HuH-7.5 (cell line): ENCODE data around the gene PCDHA13.
"Not testable (repeated sequence)": the region's sequence is repeated elsewhere in the genome, so short reads cannot be mapped to it uniquely, and the experiment has no call there.

Experiments used
- DNase-seq: peaks from one replicate; pipeline ENCODE4 v3.0.0; 2011; ENCODE audit warnings: low spot score

The PCDHA13 gene

GRCh38 chr5:140881889-140882590, at the start of gene PCDHA13:
Gene PCDHA13 (plus strand): TSS chr5:140882124. CDS start chr5:140882269, 145 bp downstream.
- DNase-seq = no peak

GRCh38 chr5:140833993-140834392, 47.9 kb upstream of the PCDHA13 start, which contains the start of gene PCDHA7:
Gene PCDHA7 (plus strand): TSS chr5:140834269. CDS start chr5:140834384, 115 bp downstream.
- no peak for DNase-seq

- DNase-seq = not testable (repeated sequence)
Observed at GRCh38 chr5:140834439-140835008, 47.4 kb upstream of the PCDHA13 start.

GRCh38 chr5:140835622-140836510, 46.1 kb upstream of the PCDHA13 start:
- no peak for DNase-seq

GRCh38 chr5:140840978-140841962, 40.7 kb upstream of the PCDHA13 start, which contains the start of gene PCDHA8:
Gene PCDHA8 (plus strand): TSS chr5:140841187. CDS start chr5:140841322, 135 bp downstream.
- DNase-seq = peak; percentile 81

- no peak for DNase-seq
Observed at GRCh38 chr5:140842798-140843733, 38.9 kb upstream of the PCDHA13 start.

GRCh38 chr5:140848139-140849102, 33.5 kb upstream of the PCDHA13 start, which contains the start of gene PCDHA9:
Gene PCDHA9 (plus strand): TSS chr5:140848382. CDS start chr5:140848496, 114 bp downstream.
- not testable (repeated sequence) for DNase-seq

GRCh38 chr5:140849831-140850634, 31.9 kb upstream of the PCDHA13 start:
- DNase-seq = not testable (repeated sequence)

GRCh38 chr5:140855772-140856674, 25.9 kb upstream of the PCDHA13 start, which contains the start of gene PCDHA10:
Gene PCDHA10 (plus strand): TSS chr5:140855897. CDS start chr5:140856049, 152 bp downstream.
- DNase-seq = no peak

GRCh38 chr5:140857177-140857986, 24.5 kb upstream of the PCDHA13 start:
- no peak for DNase-seq

GRCh38 chr5:140857987-140858240, 24.0 kb upstream of the PCDHA13 start:
- no peak for DNase-seq

- no peak for DNase-seq
Observed at GRCh38 chr5:140862441-140863295, 19.3 kb upstream of the PCDHA13 start.

GRCh38 chr5:140868721-140869554, 13.0 kb upstream of the PCDHA13 start, which contains the start of gene PCDHA11:
Gene PCDHA11 (plus strand): TSS chr5:140868957. CDS start chr5:140869104, 147 bp downstream.
- peak; percentile 66 for DNase-seq

GRCh38 chr5:140869555-140869886, 12.4 kb upstream of the PCDHA13 start:
- no peak for DNase-seq
